HS-5 (cell line): ENCODE data around the gene CDH5.

ENCODE experiments used
- DNase-seq: peaks from one replicate; pipeline ENCODE4 v3.0.0-alpha.2; 2012; ENCODE audit warnings: low read depth

Gene CDH5

GRCh38 chr16:66374176-66374575 lies 7.7 kb downstream of the CDH5 start:
- DNase-seq: no peak

- DNase-seq: no peak
Observed at GRCh38 chr16:66375451-66375850, 9.0 kb downstream of the CDH5 start.

GRCh38 chr16:66376114-66376513 lies 9.6 kb downstream of the CDH5 start:
- DNase-seq: no peak

- DNase-seq: no peak
Observed at GRCh38 chr16:66376577-66377305, 10.2 kb downstream of the CDH5 start.

GRCh38 chr16:66377324-66377723 lies 10.8 kb downstream of the CDH5 start:
- DNase-seq: no peak

GRCh38 chr16:66378741-66379570 lies 12.5 kb downstream of the CDH5 start:
- DNase-seq: no peak

- no peak for DNase-seq
Observed at GRCh38 chr16:66379571-66379941, 13.1 kb downstream of the CDH5 start.

- DNase-seq: no peak
Observed at GRCh38 chr16:66380421-66380820, 13.9 kb downstream of the CDH5 start.

GRCh38 chr16:66381585-66382170 lies 15.2 kb downstream of the CDH5 start:
- DNase-seq: no peak

GRCh38 chr16:66382171-66382965 lies 15.9 kb downstream of the CDH5 start:
- peak; percentile 94 for DNase-seq

- DNase-seq: peak; percentile 86
Observed at GRCh38 chr16:66382966-66383299, 16.4 kb downstream of the CDH5 start.

- DNase-seq: no peak
Observed at GRCh38 chr16:66383551-66383950, 17.1 kb downstream of the CDH5 start.

GRCh38 chr16:66385415-66385814 lies 18.9 kb downstream of the CDH5 start:
- DNase-seq: no peak

- DNase-seq: no peak
Observed at GRCh38 chr16:66386629-66387622, 20.4 kb downstream of the CDH5 start.

GRCh38 chr16:66387817-66388332 lies 21.4 kb downstream of the CDH5 start:
- no peak for DNase-seq

GRCh38 chr16:66388350-66389139 lies 22.1 kb downstream of the CDH5 start:
- DNase-seq: no peak

GRCh38 chr16:66389256-66390176 lies 23.0 kb downstream of the CDH5 start:
- DNase-seq: no peak

GRCh38 chr16:66390346-66391108 lies 24.0 kb downstream of the CDH5 start:
- no peak for DNase-seq
